ENCODE data around the gene KCNS1.
"Not testable (repeated sequence)": the region's sequence is repeated elsewhere in the genome, so short reads cannot be mapped to it uniquely, and the experiment has no call there.

The KCNS1 gene

DNA sequence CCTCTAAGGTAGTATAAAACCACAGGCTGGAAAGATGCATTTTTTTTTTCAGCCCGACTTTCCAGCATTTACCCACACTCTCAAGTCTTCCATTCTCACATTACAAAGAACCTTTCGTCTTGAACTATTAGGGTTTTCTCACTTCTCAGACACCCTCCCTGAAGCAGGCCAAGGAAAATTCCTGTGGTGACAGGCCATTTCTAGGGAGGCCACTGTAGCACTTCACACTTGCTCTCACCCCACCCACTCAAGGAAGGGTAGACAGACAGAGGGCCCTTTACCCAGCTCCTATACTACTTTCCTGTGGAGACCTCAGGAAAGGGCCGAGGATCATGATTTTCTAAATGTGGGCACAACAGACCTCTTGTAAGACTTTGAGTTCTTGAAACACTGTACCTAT is 27.7 kb downstream of the KCNS1 start:
- no peak for DNase-seq (ENCODE audit: low spot score)

DNA sequence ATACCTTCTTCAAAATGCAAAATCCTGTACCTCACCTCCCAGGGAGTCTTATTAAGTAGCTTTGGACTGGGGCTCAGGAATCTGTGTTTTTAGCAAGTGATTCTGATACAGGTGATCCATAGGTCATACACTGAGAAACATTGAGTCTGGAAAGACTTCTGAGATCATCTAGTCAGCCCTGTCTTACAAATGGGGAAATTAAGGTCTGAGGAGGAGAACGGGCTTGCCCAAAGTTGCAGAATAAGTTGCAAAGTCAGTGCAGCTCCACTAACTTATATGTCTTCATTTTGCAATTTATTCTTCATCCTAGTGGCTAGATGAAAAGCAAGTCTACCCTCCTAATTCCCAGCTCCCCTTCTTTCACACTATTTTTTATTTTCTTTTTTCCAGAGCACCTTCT is 28.9 kb downstream of the KCNS1 start:
- no peak for DNase-seq (ENCODE audit: low spot score)

DNA sequence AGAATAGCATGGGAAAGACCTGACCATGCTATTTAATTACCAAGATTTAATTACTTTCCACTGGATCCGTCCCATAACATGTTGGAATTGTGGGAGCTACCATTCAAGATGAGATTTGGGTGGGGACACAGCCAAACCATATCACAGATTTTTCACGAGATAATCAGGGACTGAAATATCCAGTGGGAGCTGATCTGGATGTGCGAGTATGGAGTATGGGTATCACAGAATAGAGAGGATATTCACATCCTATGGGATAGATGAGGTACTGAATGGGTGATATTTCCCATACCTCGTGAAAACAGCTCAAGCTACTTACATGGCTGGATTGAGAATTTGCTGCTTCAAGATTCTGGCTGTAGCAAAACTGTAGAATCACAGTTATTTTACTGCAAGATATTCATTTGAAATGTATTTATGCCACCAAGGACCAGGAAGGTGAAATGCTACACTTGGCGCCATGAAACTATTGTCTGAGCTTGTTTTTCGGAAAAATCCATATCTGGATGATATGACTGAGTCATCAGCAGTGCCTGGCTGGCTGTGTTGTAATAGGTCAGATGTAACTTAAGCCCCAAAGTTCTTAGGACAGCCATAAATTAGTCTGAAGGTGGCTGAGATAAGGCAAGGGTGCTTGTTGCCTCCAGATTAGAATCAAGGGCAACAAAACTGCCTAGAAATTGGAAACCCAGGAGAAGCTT is 29.8 kb downstream of the KCNS1 start:
- no peak for DNase-seq (ENCODE audit: low spot score)

DNA sequence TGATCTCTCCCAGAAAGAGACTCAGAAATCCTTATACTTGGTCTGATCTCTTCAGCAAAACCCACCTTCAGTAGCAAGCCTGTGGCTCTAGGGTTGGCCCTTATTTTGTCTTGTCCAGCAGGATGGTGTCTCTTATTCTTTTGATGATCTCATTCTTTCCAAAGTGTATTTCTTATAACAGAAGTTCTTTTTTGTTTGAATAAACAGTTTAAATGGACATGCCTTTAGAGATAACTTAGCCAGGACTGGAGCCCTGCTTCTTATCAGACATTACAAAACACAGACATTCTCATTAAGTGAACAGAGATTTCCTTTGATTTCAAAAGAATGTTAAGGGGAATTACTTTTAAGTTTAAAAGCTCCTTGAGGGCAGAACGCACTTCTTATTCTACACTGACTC is 31.7 kb downstream of the KCNS1 start:
- DNase-seq (ENCODE audit: low spot score), result no peak

DNA sequence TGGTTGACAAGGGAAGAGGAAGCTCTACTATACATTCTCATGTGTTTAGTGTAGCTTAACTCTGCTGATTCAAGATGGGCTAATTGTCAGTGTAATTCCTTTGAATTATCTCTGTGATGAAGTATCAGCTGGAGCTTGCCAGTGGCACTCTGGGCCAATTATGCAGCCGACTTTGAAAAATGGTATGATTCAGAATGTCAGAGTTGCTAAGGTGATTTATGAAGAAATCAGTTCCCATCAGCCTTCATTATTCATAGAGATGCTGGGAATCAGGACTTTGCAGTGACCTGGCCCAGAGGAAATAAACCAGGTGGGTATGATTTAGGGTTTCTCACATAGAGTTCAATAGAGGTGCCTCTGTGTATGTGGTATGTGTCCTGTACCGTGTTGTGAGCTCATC is 33.4 kb downstream of the KCNS1 start:
- DNase-seq (ENCODE audit: low spot score), result no peak

DNA sequence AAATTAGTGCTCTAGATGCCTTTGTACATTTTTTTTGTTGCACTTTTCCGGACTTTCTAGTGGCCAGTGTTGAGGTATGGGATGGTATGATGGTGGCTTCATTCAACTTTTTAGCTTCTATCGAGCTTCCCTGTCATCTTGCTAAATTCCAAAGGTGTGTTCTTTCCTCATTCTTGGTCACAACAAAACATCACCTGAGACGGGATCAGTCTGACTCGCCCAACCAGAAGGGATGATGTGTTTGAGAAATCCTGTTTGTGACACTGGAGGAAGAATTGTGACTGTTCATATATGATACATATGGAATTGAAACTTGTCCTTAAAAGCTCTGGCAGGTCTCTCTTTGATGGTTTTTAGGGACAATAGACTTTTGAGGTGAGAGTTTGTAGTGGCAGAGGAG is 33.8 kb downstream of the KCNS1 start:
- DNase-seq (ENCODE audit: low spot score), result no peak

DNA sequence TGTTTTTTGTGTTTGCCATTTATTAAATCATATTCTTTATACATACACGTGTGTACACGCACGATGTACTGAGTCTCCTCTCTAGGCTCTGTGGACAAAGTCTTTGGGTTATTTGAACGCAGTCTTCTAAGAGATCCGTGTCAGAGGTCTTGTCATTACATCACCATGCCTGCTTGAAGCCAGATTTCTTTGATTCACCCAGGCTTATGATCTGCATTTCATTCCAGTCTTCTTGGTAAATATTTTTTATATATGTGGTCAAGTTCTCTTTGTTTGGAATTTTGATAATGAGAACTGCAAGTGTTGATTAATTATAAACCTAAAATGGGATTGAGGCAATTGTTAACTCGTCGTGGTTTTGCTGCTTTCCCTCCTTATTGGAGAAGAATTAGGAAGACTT is 34.6 kb downstream of the KCNS1 start:
- no peak for DNase-seq (ENCODE audit: low spot score)

DNA sequence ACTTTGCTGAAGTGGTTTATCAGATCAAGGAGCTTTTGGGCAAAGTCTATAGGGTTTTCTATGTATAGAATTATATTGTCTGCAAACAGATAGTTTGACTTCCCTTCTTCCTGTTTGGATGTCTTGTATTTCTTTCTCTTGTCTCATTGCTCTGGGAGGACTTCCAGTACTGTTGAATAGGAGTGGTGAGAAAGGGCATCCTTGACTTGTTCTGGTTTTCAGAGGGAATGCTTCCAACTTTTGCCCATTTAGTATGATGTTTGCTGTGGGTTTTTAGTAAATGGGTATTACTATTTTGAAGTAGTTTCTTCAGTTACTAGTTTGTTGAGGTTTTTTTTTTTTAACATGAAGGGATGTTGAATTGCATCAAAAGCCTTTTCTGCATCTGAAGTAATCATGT is 36.1 kb downstream of the KCNS1 start:
- DNase-seq (ENCODE audit: low spot score), result peak; percentile 38

DNA sequence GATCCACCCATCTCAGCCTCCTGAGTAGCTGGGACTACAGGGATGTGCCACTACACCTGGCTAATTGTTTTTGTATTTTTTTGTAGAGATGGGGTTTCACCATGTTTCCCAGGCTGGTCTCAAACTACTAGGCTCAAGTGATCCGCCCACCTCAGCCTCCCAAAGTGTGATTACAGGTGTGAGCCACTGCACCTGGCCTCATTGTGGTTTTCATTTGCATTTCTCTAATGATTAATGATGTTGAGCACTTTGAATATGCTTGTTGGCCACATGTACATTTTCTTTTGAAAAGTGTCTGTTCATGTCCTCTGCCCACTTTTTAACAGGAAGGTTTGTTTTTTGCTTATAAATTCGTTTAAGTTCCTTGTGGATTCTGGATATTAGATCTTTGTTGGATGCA is 37.8 kb downstream of the KCNS1 start:
- DNase-seq (ENCODE audit: low spot score), result not testable (repeated sequence)

DNA sequence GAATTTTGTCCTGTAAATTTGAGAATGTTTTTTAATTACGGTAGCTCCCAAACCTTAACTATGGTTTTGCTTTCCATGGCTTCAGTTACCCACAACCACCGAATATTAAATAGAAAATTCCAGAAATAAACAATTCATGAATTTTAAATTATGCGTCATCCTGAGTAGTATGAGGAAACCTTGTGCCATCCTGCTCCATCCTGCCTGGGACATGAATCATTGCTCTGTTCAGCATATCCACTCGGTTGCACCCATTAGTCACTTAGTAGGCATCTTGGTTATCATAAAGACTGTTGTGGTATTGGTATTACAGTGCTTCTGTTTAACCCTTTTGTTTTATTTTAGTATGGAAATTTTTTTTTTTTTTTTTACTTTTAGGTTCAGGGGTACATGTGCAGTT is 39.7 kb downstream of the KCNS1 start:
- DNase-seq (ENCODE audit: low spot score), result peak; percentile 43

DNA sequence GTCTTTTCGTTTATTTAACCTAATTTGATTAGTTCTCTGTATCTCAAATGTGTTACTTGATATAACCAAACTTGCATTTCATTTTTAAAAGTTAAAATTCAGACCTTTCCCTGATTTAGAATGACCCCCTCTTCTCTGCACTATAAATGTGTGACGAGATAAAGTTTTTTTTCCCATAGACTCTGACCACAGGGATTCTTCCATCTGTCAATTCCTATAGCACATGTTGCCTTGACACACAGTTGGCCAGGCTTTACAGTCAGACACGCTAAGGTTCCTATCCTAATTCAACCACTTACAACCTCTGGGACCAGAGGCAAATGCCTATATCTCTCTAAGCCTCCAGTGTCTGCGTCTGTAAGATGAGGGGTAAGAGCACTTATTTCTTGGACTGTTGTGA is 40.6 kb downstream of the KCNS1 start:
- peak; percentile 34 for DNase-seq (ENCODE audit: low spot score)

DNA sequence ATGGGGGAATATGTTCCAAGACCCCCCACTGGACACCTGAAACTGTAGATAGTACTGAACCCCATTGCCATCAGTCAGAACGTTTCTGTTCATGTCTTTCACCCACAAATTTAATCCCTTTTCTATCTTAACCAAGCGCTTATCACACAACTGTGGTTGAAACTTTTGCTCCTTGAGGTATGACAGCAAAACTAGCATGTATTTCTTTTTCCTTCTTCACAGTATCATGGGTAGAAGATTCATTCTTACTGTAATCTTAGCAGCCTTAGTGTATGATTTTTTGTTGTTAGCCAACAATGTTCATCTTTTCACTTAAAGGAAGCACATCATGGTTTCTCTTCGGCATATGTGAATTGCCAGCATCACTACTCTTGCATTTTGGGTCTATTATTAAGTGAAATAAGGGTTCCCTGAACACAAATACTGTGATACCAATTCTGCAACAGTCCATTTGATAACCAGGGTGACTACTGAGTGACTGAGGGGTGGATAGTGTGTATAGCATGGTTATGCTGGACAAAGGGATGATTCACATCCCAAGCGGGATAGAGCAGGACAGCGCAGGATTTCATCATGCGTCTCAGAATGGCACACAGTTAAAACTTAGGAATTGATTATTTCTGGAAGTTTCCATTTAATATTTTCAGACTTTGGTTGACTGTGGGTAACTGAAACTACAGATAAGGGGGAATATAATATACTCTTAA is 41.8 kb downstream of the KCNS1 start:
- peak; percentile 92 for DNase-seq (ENCODE audit: low spot score)

DNA sequence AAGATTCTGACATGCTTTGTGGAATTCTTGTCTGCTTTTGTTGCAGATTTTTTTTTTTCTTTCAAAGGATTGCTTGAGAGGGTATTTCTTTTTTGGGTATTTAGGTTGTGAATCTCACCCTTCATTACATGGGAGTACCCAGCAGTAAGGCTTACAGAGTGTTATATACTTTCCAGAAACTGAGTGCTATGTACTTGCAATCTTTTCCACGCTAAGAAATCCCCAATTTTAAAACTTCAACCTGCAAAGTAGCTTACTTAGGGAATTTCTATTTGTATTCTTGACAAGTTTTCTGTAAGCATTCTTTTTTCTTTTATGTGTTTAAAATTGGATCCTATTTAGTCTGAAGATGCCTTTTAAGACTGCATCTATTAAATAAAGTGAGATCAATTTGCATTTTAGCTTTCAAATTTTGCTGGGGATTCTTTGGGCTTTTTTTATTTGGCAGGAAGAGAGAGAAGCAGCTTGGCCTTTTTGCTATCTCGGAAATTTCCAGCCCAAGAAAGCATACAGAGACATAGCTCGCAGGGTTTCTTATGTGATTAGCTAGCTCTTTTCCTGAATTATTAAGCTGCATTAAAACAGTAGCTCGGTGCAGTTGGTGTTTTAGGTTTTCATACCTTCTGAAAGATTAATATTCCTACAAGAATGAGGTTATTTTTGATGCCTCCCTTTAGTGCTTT is 42.6 kb downstream of the KCNS1 start:
- DNase-seq (ENCODE audit: low spot score), result peak; percentile 64

DNA sequence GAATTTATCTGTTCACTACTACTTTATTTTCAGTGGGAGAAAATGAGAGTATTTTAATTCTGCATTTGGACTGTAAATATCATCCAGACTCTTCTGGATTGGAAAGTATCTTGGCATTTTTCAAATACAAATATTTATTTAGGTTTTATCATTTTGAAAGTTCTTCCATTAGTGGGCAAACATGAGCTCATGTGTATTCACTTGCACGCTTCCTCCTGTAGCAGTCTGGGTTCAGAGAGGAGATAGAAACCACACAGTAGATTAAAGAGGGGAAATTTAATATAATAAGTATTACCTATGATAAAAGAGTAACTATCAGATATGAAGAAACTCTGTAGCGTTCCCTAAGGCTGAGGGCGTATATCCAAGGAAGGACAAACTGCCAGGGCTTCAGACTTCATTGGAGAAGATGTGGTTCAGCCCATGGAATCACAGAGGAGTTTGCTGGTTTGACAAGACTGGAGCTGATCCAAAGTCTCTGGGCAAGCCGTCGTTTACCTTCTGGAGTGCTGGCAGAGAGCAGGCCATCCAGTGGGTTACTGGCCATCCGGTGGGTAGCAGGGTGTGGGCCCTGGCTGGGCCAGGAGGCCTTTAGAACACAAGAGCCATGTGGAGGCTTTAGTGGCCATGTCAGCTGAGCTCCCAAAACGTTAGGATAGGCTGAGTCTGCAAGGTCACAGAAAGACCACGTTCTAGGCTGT is 44.3 kb downstream of the KCNS1 start:
- DNase-seq (ENCODE audit: low spot score), result no peak

DNA sequence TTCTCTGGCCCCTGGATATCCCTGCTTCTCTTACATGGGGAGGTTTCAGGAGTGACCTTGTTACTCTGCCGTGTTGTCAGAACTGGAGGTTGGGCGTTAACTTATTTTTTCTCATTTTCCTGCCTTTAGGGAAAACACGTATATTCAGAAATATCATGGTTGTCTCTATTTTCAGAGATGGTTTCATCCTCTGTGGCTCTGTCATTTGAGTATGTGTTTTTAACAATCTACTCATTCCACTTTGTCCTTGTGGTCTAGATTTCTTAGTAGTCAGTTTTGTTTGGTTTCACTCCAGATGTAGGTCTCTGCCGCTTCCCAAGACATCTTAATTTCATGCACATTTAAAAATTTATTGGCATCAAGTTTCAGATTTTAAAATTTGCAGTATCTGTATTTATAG is 45.9 kb downstream of the KCNS1 start:
- no peak for DNase-seq (ENCODE audit: low spot score)

DNA sequence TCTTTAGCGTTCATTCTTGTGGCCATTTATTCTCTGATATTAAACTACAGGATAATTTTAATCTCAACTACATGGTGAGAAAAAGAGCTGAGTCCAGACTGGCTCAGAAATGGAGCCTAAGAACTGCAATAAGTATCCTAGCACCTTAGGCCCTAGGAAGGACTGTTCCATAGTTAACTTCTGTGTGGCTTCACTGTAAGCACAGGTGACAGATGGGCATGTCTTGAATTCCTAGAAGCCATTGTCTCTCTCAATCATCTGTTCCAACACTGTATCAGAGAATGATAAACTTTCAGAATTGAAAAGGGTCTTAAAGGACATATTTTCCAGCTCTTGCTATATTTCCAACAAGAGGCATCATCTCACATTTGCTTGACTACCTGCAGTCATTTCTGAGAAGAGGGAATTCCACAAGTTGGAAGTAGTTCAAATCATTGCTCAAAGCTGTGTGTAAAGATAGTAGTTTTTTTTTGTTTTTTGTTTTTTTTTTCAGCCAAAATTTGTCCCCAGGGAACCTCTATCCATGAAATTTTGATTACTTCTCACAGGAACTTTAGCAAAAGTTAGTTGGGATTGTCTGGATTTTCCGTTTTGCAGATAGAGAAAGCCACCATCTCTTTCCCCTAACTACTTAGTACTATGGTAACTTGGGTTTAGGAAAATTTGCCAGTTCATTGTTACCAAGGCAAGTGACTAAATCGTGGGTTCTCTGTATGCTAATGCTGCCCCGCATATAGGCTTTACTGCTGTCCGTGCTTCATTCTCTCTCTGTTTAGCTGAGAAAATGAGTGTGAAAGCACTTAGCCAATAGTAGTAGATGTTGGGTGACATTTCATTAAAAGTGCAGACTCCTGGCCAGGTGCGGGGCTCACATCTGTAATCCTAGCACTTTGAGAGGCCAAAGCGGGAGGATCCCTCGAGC is 47.2 kb downstream of the KCNS1 start:
- DNase-seq (ENCODE audit: low spot score), result no peak

DNA sequence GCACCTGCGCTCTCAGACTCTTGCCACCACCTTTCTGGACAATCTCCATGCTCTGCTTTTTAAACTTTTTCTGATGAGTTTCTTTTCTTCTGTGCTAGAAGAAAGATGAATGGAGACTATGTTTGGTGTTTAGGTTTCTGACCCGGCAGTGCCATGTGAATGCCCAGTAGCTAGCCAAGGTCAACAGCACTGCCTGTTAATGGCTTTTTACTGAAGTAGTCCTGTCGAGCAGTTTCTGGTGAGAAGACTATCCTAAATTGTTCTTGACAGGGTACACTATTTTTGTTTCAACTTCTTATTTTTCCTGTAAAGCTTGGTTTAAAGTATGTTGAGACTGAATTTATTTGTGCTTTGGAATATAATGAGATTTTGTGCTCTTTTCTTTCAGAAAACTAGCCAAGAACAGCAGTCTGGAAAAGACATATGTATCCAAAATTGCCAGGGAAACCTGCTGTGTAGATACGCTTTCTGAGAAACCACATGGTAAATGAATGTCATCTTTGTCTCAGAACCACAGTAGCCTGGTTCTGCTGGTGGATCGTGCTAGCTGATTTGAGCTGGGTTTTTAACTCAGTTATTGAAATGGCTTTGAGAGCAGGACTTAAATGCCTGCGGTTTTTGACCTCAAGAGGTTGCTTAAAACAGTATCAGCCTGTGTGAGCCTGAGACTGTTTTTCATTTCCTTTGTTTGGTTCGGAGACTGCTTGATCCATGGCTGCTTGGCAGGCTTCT is 48.1 kb downstream of the KCNS1 start:
- DNase-seq (ENCODE audit: low spot score), result peak; percentile 83

DNA sequence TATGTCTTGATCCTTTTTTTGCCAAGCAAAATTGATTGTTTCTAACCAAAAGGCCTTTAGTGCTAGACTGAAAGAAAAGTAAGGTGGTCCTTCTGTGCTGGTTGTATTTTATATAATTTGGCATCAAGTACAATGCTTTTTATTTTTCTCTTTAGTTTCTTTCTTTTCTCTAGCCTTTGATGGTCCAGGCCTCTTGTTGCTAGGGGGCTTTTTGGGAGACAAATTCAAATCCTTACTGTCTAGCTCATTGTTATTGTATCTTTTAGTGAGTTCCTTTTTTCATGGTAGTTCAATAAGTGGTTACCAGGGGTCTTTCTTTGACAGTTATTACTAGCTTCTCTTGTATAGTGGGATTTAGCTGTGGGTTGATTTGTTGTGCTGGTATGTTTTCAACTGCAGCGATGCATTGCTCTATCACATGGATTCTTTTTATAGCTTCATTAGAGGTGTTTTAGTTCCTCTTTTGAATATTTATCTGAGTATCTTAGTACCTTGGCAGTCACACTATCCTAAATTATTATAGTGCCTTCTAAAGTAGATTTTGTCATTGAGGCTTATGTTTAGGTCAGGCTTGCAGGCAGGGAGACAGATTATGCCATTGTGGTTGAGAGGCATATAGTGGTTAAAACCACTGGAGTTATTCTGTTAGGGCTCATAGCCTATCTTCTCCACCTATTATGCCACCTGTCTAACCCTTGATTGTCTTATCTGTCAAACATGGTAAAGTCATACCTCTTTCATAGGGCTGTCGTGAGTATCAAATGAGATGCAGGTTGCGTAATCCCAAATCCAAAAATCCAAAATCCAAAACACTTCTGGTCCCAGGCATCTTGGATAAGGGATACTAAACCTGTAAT is 49.5 kb downstream of the KCNS1 start:
- DNase-seq (ENCODE audit: low spot score), result peak; percentile 36

DNA sequence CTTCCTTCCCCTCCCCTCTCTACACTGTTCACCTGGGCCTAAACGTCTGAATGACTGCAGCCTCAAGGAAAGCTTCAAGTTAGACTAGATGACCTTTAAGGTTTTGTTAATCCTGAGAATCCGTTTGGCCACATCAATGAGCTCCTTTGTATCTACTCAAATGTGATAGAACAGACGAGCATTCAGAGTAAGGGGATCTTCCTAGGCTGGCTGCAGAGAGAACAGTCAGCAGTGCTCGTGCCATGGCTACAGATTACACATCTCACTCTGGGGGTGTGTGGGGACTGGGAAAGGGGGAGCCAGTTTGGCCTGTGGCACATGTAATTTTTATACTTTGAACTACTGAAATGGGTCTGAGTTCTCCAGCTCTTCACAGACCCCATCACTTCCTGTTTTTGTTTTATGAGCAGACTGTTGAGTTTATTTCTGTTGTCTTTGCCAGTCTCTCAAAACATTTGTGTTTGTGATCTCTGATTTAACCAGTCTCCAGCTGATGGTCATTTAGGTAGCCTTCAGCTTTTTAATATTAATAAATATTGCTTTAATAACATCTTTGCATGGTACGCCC is 50.9 kb downstream of the KCNS1 start:
- DNase-seq (ENCODE audit: low spot score), result peak; percentile 97

DNA sequence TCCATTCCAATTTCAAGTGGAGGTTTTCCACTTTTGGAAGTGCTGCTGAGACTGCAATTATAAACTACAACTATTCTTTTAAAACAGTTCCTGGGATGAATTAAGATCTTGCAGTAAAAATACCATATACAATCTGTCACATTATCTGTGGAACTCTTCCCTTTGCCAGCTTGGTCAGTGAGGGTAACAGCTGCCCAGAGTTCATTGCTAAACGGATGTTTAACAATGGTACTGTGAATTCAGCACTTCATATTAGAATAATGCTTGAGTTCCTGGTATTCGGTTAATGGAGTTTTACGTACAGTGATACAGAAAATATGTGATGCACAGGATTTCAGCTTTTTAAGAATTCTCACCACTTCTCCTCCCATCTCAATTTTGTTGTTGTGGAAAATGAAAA is 51.5 kb downstream of the KCNS1 start:
- DNase-seq (ENCODE audit: low spot score), result no peak
